SK-N-SH (cell line): ENCODE results near the gene RAI14. TPM values are rescaled to one million over a fixed set of nuclear protein-coding genes. Genes with fewer than 3 reads are reported as not detected.
A peak's percentile ranks its signal among the peaks of the same experiment; 100 is the strongest.

ENCODE experiments used
- CTCF ChIA-PET: fragments of 300-600, 350-600 bp; formaldehyde crosslinking; extraction: SDS; loops from one replicate; lab custom pipeline; 2021; lab: Yijun Ruan, JAX
- POLR2A ChIA-PET: fragments of 350-600 bp; sonication (Branson Sonifier 250); formaldehyde crosslinking; extraction: SDS; loops from one replicate; lab custom pipeline; 2020; ENCODE audit warnings: antibody characterized with exemption, inconsistent platforms; lab: Yijun Ruan, JAX
- DNase-seq: peaks from one replicate; pipeline ENCODE4 v3.0.0; 2012
- H2AFZ ChIP-seq: fragments of 200-600 bp; sonication (generic); 2 replicates; pipeline ENCODE4 v1.8.1; 2016; ENCODE audit warnings: antibody characterized with exemption, mild to moderate bottlenecking, low read depth
- H3F3A ChIP-seq: fragments of 200-600 bp; sonication (generic); replicated peaks from 2 replicates; pipeline ENCODE3; 2016; ENCODE audit warnings: antibody characterized with exemption, mild to moderate bottlenecking; ENCODE audit not compliant: insufficient read depth
- H3K27ac ChIP-seq, 2 experiments: fragments of 200-500 bp in 1 of 2; fragments of 200-600 bp in 1 of 2; sonication (Bioruptor generic) in 1 of 2; sonication (generic), shearing (Covaris generic) in 1 of 2; 2 replicates each; pipeline versions ENCODE4 v1.5.1 to v1.6.1; 2014 to 2016; ENCODE audit warnings: low read depth in 2 of 2, inconsistent platforms in 1 of 2, low read length in 1 of 2, mild to moderate bottlenecking in 1 of 2, mixed read lengths in 1 of 2
- H3K27me3 ChIP-seq: fragments of 200-600 bp; sonication (generic), shearing (Covaris generic); 2 replicates; pipeline ENCODE4 v1.6.1; 2016; ENCODE audit warnings: mixed run types; ENCODE audit not compliant: insufficient read depth
- H3K36me3 ChIP-seq, 2 experiments: fragments of 200-500 bp in 1 of 2; fragments of 200-600 bp in 1 of 2; sonication (Bioruptor generic) in 1 of 2; sonication (generic) in 1 of 2; replicated peaks in 1 of 2; 2 replicates each; pipeline versions ENCODE3 to v1.5.1; 2014 to 2016; ENCODE audit warnings: low read length in 1 of 2, mild to moderate bottlenecking in 1 of 2; ENCODE audit not compliant: insufficient read depth in 2 of 2, control insufficient read depth in 1 of 2
- H3K4me1 ChIP-seq, 2 experiments: fragments of 200-500 bp in 1 of 2; fragments of 200-600 bp in 1 of 2; sonication (Bioruptor generic) in 1 of 2; sonication (generic), shearing (Covaris generic) in 1 of 2; 2 replicates each; pipeline versions ENCODE4 v1.5.1 to v1.6.1; 2014 to 2016; ENCODE audit warnings: low read depth in 1 of 2, low read length in 1 of 2, mixed run types in 1 of 2; ENCODE audit not compliant: insufficient read depth in 2 of 2, control insufficient read depth in 1 of 2
- H3K4me2 ChIP-seq: fragments of 200-600 bp; sonication (generic), shearing (Covaris generic); 2 replicates; pipeline ENCODE4 v1.6.1; 2017; ENCODE audit warnings: mixed run types
- H3K4me3 ChIP-seq, 2 experiments: fragments of 200-500 bp in 1 of 2; fragments of 200-600 bp in 1 of 2; sonication (Bioruptor generic) in 1 of 2; sonication (generic), shearing (Covaris generic) in 1 of 2; 2 replicates each; pipeline versions ENCODE4 v1.5.1 to v1.8.1; 2014 to 2016; ENCODE audit warnings: low read depth in 2 of 2, inconsistent platforms in 1 of 2, low read length in 1 of 2, mild to moderate bottlenecking in 1 of 2, mixed read lengths in 1 of 2, moderate library complexity in 1 of 2
- H3K79me2 ChIP-seq: fragments of 200-600 bp; sonication (generic); 2 replicates; pipeline ENCODE4 v1.8.1; 2017; ENCODE audit warnings: mild to moderate bottlenecking; ENCODE audit not compliant: insufficient read depth
- H3K9ac ChIP-seq: fragments of 200-600 bp; sonication (generic); 2 replicates; pipeline ENCODE4 v1.6.1; 2017; ENCODE audit warnings: mixed run types
- H3K9me2 ChIP-seq: fragments of 200-600 bp; sonication (generic); 2 replicates; pipeline ENCODE4 v1.6.1; 2017; ENCODE audit warnings: mixed run types
- H3K9me3 ChIP-seq: fragments of 200-600 bp; sonication (generic); 2 replicates; pipeline ENCODE4 v1.6.1; 2017; ENCODE audit warnings: mixed run types, mild to moderate bottlenecking, moderate library complexity
- H4K20me1 ChIP-seq: fragments of 200-600 bp; sonication (generic); 2 replicates; pipeline ENCODE4 v1.6.1; 2017; ENCODE audit warnings: mild to moderate bottlenecking, mixed run types; ENCODE audit not compliant: insufficient read depth
- CHD2 ChIP-seq: fragments of 150-350 bp; IDR thresholded peaks from 2 replicates; pipeline ENCODE4 v1.6.1; 2018; ENCODE audit warnings: low read length; ENCODE audit not compliant: partially characterized antibody
- ELF1 ChIP-seq: IDR thresholded peaks from 2 replicates; pipeline ENCODE4 v1.4.0; 2012
- EZH2phosphoT487 ChIP-seq: fragments of 200-600 bp; sonication (generic); IDR thresholded peaks from 2 replicates; pipeline ENCODE4 v1.6.1; 2017; ENCODE audit warnings: low read depth, mixed run types, mild to moderate bottlenecking, antibody characterized with exemption, moderate library complexity, borderline replicate concordance
- FOSL2 ChIP-seq: IDR thresholded peaks from 2 replicates; pipeline ENCODE4 v1.4.0; 2012; ENCODE audit warnings: low read depth, mild to moderate bottlenecking, moderate library complexity, borderline replicate concordance
- FOXJ3 ChIP-seq: sonication (generic); formaldehyde crosslinking; IDR thresholded peaks from 2 replicates; pipeline ENCODE4 v1.5.1; 2020; ENCODE audit warnings: mild to moderate bottlenecking, missing genetic modification reagents
- GATA2 ChIP-seq: sonication (generic); formaldehyde crosslinking; IDR thresholded peaks from 2 replicates; pipeline ENCODE4 v1.5.0; 2020; ENCODE audit warnings: mild to moderate bottlenecking, missing genetic modification reagents
- JUND ChIP-seq: IDR thresholded peaks from 2 replicates; pipeline ENCODE4 v1.4.0; 2012
- MEF2A ChIP-seq: IDR thresholded peaks from 2 replicates; pipeline ENCODE4 v1.4.0; 2012; ENCODE audit warnings: low read depth, borderline replicate concordance
- MXI1 ChIP-seq: IDR thresholded peaks from 2 replicates; pipeline ENCODE4 v1.6.1; 2012; ENCODE audit warnings: mild to moderate bottlenecking, low read depth, low read length, improper control_type of control experiment
- NRF1 ChIP-seq: IDR thresholded peaks from 2 replicates; pipeline ENCODE4 v1.6.1; 2012; ENCODE audit warnings: low read depth, mild to moderate bottlenecking, low read length
- POLR2AphosphoS5 ChIP-seq: IDR thresholded peaks from 2 replicates; pipeline ENCODE4 v1.6.1; 2012; ENCODE audit warnings: low read depth, low read length
- RAD21 ChIP-seq: IDR thresholded peaks from 2 replicates; pipeline ENCODE4 v1.6.1; 2012; ENCODE audit warnings: mild to moderate bottlenecking, low read length
- RFX5 ChIP-seq: IDR thresholded peaks from 2 replicates; pipeline ENCODE4 v1.6.1; 2012; ENCODE audit warnings: mild to moderate bottlenecking, improper control_type of control experiment, low read length
- RXRA ChIP-seq: IDR thresholded peaks from 2 replicates; pipeline ENCODE4 v1.4.0; 2012; ENCODE audit warnings: low read depth, mild to moderate bottlenecking, borderline replicate concordance
- SIN3A ChIP-seq: IDR thresholded peaks from 2 replicates; pipeline ENCODE4 v1.6.1; 2012; ENCODE audit warnings: low read depth, mild to moderate bottlenecking, low read length, moderate library complexity, borderline replicate concordance
- SMC3 ChIP-seq: IDR thresholded peaks from 2 replicates; pipeline ENCODE4 v1.6.1; 2012; ENCODE audit warnings: low read depth, low read length, improper control_type of control experiment
- WGBS: methylation state at CpG from one replicate; pipeline ENCODE4 v1.1.6; 2017; ENCODE audit warnings: low lambda C conversion rate; 5-methylcytosine and 5-hydroxymethylcytosine counted together
- polyA plus RNA-seq, 3 experiments: library from polyadenylated mRNA; depleted of rRNA; stranded (reverse); fragments of >200 nt; gene quantifications; 2 replicates each; pipeline ENCODE4 v1.2.3, GENCODE V29; 2012
- TF ChIP-seq, protein P1 (sequence below): IDR thresholded peaks from 2 replicates; pipeline ENCODE4 v1.4.0; 2012; ENCODE audit warnings: low read depth
- TF ChIP-seq, protein P2 (sequence below): fragments of 200-600 bp; sonication (generic); IDR thresholded peaks from 2 replicates; pipeline ENCODE4 v1.6.1; 2017; ENCODE audit warnings: antibody characterized with exemption, mild to moderate bottlenecking, moderate library complexity
- TF ChIP-seq, protein P3 (sequence below): fragments of 150-350 bp; IDR thresholded peaks from 2 replicates; pipeline ENCODE4 v1.6.1; 2016; ENCODE audit warnings: mild to moderate bottlenecking, low read depth, low read length
- TF ChIP-seq, protein P4 (sequence below): IDR thresholded peaks from 2 replicates; pipeline ENCODE4 v1.4.0; 2012; ENCODE audit warnings: low read depth, borderline replicate concordance

RAI14 gene
- polyA plus RNA-seq, 1 of the 3 experiments (the other 2 are of a cell fraction): 53.2 TPM

DNA sequence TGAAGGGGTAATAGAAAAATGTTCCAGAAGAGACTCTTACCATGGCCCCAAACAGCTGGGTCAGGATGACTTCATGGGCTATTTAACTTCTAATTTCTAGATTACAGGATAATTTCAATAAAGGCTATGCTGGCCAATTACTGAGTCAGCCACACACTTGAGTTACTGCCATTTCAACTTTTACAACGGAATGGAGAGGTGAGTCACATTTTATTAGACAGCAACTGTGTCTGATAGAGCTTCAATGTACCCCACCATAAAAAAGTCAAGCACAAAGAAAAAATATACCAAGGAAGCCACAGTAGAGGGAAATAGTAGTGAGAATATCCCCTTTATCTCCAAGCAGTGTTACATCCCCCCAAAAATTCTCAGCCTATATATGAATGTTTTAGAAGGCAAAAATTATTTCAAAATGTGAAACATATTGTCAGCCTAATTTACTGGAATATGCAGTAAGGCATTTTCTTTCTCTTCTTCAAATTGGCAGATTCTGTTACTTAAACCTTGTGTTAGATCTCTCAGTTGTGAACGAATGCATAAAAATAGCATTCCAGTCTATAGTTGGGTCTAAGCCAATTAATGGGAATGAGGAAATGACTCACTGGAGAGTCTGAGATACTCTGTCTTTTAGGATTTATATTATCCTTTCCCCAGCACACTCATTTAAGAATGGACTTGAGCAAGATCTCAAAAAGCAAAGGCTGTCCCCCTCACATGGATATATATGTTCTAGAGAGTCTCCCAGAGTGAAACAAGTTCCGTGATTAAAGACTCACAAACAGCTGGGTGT, 47.1 kb upstream of the RAI14 start (continued):
- TF ChIP-seq, protein P1, sequence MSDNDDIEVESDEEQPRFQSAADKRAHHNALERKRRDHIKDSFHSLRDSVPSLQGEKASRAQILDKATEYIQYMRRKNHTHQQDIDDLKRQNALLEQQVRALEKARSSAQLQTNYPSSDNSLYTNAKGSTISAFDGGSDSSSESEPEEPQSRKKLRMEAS: no peak
- TF ChIP-seq EZH2phosphoT487 (no peak), SMC3 (no peak), GATA2 (CRISPR knock-in tag) (no peak), RFX5 (no peak), NRF1 (no peak), RXRA (peak; percentile 86), MEF2A (peak; percentile 93)
- TF ChIP-seq, protein P2, sequence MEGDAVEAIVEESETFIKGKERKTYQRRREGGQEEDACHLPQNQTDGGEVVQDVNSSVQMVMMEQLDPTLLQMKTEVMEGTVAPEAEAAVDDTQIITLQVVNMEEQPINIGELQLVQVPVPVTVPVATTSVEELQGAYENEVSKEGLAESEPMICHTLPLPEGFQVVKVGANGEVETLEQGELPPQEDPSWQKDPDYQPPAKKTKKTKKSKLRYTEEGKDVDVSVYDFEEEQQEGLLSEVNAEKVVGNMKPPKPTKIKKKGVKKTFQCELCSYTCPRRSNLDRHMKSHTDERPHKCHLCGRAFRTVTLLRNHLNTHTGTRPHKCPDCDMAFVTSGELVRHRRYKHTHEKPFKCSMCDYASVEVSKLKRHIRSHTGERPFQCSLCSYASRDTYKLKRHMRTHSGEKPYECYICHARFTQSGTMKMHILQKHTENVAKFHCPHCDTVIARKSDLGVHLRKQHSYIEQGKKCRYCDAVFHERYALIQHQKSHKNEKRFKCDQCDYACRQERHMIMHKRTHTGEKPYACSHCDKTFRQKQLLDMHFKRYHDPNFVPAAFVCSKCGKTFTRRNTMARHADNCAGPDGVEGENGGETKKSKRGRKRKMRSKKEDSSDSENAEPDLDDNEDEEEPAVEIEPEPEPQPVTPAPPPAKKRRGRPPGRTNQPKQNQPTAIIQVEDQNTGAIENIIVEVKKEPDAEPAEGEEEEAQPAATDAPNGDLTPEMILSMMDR: no peak
- TF ChIP-seq, all 33 proteins: peak for 12

DNA sequence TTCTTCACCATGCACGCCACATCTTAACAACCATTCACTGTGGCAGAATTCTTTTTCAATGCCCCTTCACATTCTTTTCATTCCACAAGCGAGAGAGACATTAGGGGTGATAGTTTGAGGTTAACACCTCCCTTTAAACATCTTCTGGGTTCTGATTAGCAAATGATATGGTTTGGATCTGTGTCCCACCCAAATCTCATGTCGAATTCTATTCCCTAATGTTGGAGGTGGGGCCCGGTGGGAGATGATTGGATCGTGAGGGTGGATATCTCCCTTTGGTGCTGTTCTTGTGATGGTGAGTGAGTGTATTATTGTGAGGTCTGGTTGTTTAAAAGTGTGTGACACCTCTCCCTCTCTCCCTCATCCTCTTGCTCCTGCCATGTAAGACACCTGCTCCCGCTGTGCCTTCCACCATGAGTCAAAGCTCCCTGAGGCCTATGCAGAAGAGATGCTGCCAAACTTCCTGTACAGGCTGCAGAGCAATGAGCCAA, 46.1 kb upstream of the RAI14 start:
- TF ChIP-seq, protein P3, sequence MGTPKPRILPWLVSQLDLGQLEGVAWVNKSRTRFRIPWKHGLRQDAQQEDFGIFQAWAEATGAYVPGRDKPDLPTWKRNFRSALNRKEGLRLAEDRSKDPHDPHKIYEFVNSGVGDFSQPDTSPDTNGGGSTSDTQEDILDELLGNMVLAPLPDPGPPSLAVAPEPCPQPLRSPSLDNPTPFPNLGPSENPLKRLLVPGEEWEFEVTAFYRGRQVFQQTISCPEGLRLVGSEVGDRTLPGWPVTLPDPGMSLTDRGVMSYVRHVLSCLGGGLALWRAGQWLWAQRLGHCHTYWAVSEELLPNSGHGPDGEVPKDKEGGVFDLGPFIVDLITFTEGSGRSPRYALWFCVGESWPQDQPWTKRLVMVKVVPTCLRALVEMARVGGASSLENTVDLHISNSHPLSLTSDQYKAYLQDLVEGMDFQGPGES: no peak
- TF ChIP-seq, protein P4, sequence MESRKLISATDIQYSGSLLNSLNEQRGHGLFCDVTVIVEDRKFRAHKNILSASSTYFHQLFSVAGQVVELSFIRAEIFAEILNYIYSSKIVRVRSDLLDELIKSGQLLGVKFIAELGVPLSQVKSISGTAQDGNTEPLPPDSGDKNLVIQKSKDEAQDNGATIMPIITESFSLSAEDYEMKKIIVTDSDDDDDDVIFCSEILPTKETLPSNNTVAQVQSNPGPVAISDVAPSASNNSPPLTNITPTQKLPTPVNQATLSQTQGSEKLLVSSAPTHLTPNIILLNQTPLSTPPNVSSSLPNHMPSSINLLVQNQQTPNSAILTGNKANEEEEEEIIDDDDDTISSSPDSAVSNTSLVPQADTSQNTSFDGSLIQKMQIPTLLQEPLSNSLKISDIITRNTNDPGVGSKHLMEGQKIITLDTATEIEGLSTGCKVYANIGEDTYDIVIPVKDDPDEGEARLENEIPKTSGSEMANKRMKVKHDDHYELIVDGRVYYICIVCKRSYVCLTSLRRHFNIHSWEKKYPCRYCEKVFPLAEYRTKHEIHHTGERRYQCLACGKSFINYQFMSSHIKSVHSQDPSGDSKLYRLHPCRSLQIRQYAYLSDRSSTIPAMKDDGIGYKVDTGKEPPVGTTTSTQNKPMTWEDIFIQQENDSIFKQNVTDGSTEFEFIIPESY: no peak
- TF ChIP-seq MXI1: no peak
- TF ChIP-seq, protein P2: no peak
- TF ChIP-seq CHD2: no peak
- no peak for TF ChIP-seq FOXJ3 (CRISPR knock-in tag)
- no peak for TF ChIP-seq RFX5
- no peak for TF ChIP-seq MEF2A
- TF ChIP-seq POLR2AphosphoS5: no peak
- TF ChIP-seq RAD21: no peak
- no peak for TF ChIP-seq ELF1
- no peak for TF ChIP-seq JUND
- no peak for TF ChIP-seq FOSL2
- no peak for TF ChIP-seq SIN3A

More for the DNA sequence above, 46.1 kb upstream of the RAI14 start:
- ChIA-PET CTCF (interaction anchor here (0.6 kb wide), 1 partner anchor 15 kb away, joined by 3 read pairs; no protein-coding TSS in a partner anchor), POLR2A (no interaction called here)
- H3K9me2 ChIP-seq: no peaks in the 10 kb centered on the region
- peak overlapping the region; percentile 67 to 98; a peak in 3 of 4 replicates for H3K27ac ChIP-seq
- H3K36me3 ChIP-seq: no peaks in the 10 kb centered on the region
- peak overlapping the region; percentile 35; the same call in 1 of the 2 replicates for H2AFZ ChIP-seq
- no peak for DNase-seq
- no peaks in the 10 kb centered on the region for H4K20me1 ChIP-seq
- H3K4me2 ChIP-seq: peak overlapping the region; percentile 48
- H3K4me1 ChIP-seq: peaks cover 0 to 22% of the 10 kb centered on the region in 2 experiments; a peak in 2 of 4 replicates
- H3K4me3 ChIP-seq: peak overlapping the region in 1 of 2 experiments; percentile 18; a peak in 1 of 4 replicates
- 56% methylated on average over 6 of the region's 6 CpGs for WGBS
- H3K9me3 ChIP-seq: no peaks in the 10 kb centered on the region
- no peaks in the 10 kb centered on the region for H3K79me2 ChIP-seq
- peaks cover 36% of the 10 kb centered on the region for H3F3A ChIP-seq
- H3K27me3 ChIP-seq: no peaks in the 10 kb centered on the region
- peak overlapping the region; percentile 72; the same call in 1 of the 2 replicates for H3K9ac ChIP-seq
